Lung (tissue), 12 donors: ENCODE results near the gene ZSCAN4. TPM values are rescaled to one million over a fixed set of nuclear protein-coding genes. Genes with fewer than 3 reads are reported as not detected.
A peak's percentile ranks its signal among the peaks of the same experiment; 100 is the strongest.

ENCODE experiments used
- ATAC-seq: fragments of 200-7000 bp; cut with Tn5 transposase; one replicate; pipeline ENCODE4 v1.9.1; 2020; ENCODE audit warnings: moderate number of reproducible peaks; ENCODE audit not compliant: insufficient read depth, low FRiP score
- DNase-seq, 3 donors: peaks; one replicate each; pipeline ENCODE4 v3.0.0-alpha.2; 2013 to 2017
- H3K27ac ChIP-seq, 2 donors: one replicate each; pipeline ENCODE4 v1.5.1; 2013; ENCODE audit warnings: mild to moderate bottlenecking in 2 of 2, moderate library complexity in 2 of 2, control low read depth in 1 of 2, inconsistent platforms in 1 of 2, low read depth in 1 of 2, low read length in 1 of 2
- H3K27me3 ChIP-seq, 3 donors: one replicate each; pipeline ENCODE4 v1.5.1; 2013; ENCODE audit warnings: low read length in 2 of 3; ENCODE audit not compliant: control insufficient read depth in 3 of 3, insufficient read depth in 3 of 3
- H3K36me3 ChIP-seq, 4 donors: one replicate each; pipeline ENCODE4 v1.5.1; 2013; ENCODE audit warnings: low read length in 4 of 4, mild to moderate bottlenecking in 1 of 4, moderate library complexity in 1 of 4; ENCODE audit not compliant: control insufficient read depth in 4 of 4, insufficient read depth in 4 of 4
- H3K4me1 ChIP-seq, 5 donors: one replicate each; pipeline ENCODE4 v1.5.1; 2013; ENCODE audit warnings: low read length in 5 of 5, mild to moderate bottlenecking in 2 of 5, moderate library complexity in 1 of 5; ENCODE audit not compliant: control insufficient read depth in 5 of 5, insufficient read depth in 5 of 5
- H3K4me3 ChIP-seq: one replicate; pipeline ENCODE4 v1.5.1; 2013; ENCODE audit warnings: mild to moderate bottlenecking, control low read depth, moderate library complexity
- H3K9ac ChIP-seq, 2 donors: one replicate each; pipeline ENCODE4 v1.5.1; 2013; ENCODE audit warnings: low read length in 2 of 2, control low read depth in 1 of 2; ENCODE audit not compliant: insufficient read depth in 1 of 2
- H3K9me3 ChIP-seq, 4 donors: one replicate each; pipeline ENCODE4 v1.5.1; 2013; ENCODE audit warnings: low read length in 3 of 4, mild to moderate bottlenecking in 1 of 4, moderate library complexity in 1 of 4; ENCODE audit not compliant: control insufficient read depth in 4 of 4, insufficient read depth in 3 of 4
- CTCF ChIP-seq: IDR thresholded peaks from 2 replicates; pipeline ENCODE4 v1.5.1; 2012; ENCODE audit warnings: mild to moderate bottlenecking; ENCODE audit errors: control extremely low read depth, extremely low read depth
- WGBS, 2 donors: extraction: QIAGEN DNeasy Blood & Tissue Kit; methylation state at CpG; one replicate each; pipeline ENCODE4 v1.1.7; 2013; 5-methylcytosine and 5-hydroxymethylcytosine counted together
- polyA plus RNA-seq, 2 donors: library from polyadenylated mRNA; stranded (reverse); fragments of 200-250 nt; gene quantifications; one replicate each; pipeline ENCODE4 v1.2.1, GENCODE V29; 2013
- total RNA-seq, 2 donors: library from RNA; depleted of rRNA in 1 of 2; stranded (reverse); fragments of >200 nt in 1 of 2; gene quantifications; one replicate each; pipeline ENCODE4 v1.2.1, GENCODE V29; 2014 to 2021
- donor health status: control.
- donor health status: control.
- donor health status: Bipolar disorder and iron deficiency.
- donor health status: healthy.
- donor health status: DM: yes; HTN: yes; CAD: no.

The ZSCAN4 gene
- total and polyA plus RNA-seq, 4 donors, result 0.07 to 0.21 (median 0.14) TPM; not detected in 1

- H3K27ac ChIP-seq, result no peak overlapping the region
- no peak for DNase-seq
- no peak for TF ChIP-seq CTCF
- H3K27me3 ChIP-seq, result no peaks in the 10 kb centered on the region
- ATAC-seq, result no peak
- no peak overlapping the region for H3K4me3 ChIP-seq
- H3K4me1 ChIP-seq, result peaks cover 5 to 14% (median 6%) of the 10 kb centered on the region in 5 donors
- peaks cover 0 to 66% (median 60%) of the 10 kb centered on the region in 4 donors for H3K9me3 ChIP-seq
- peaks cover 22 to 63% (median 49%) of the 10 kb centered on the region in 4 donors for H3K36me3 ChIP-seq
- no peak overlapping the region for H3K9ac ChIP-seq
- 98 to 99% methylated on average over 12 of the region's 12 CpGs for WGBS, 2 donors
Observed at GRCh38 chr19:57687363-57688010, 18.8 kb downstream of the ZSCAN4 start.

GRCh38 chr19:57688011-57688763 is 19.5 kb downstream of the ZSCAN4 start:
- Histone ChIP-seq H3K36me3 (peaks cover 22 to 68% (median 50%) of the 10 kb centered on the region in 4 donors), H3K27me3 (no peaks in the 10 kb centered on the region), H3K4me1 (peaks cover 0 to 7% (median 2%) of the 10 kb centered on the region in 5 donors), H3K9me3 (peaks cover 0 to 67% (median 58%) of the 10 kb centered on the region in 4 donors), H3K4me3 (peak overlapping the region; percentile 8), H3K27ac (no peak overlapping the region), H3K9ac (no peak overlapping the region)
- WGBS, 2 donors, result 97 to 98% methylated on average over 6 of the region's 6 CpGs
- TF ChIP-seq CTCF, result no peak
- ATAC-seq, result no peak
- DNase-seq, result no peak

GRCh38 chr19:57689750-57690149 is 21.0 kb downstream of the ZSCAN4 start:
- Histone ChIP-seq H3K9me3 (peaks cover 0 to 64% (median 43%) of the 10 kb centered on the region in 4 donors), H3K9ac (no peak overlapping the region), H3K27ac (no peak overlapping the region), H3K27me3 (no peaks in the 10 kb centered on the region), H3K4me1 (no peaks in the 10 kb centered on the region), H3K4me3 (no peak overlapping the region), H3K36me3 (peaks cover 20 to 55% (median 41%) of the 10 kb centered on the region in 4 donors)
- WGBS, 2 donors, result 99 to 100% methylated on average over 3 of the region's 3 CpGs
- ATAC-seq, result no peak
- no peak for TF ChIP-seq CTCF
- no peak for DNase-seq
